Measurements from ENCODE around the gene CYS1.
"Not testable (repeated sequence)": the region's sequence is repeated elsewhere in the genome, so short reads cannot be mapped to it uniquely, and the experiment has no call there.

CYS1 gene

GRCh38 chr2:10029875-10030223 is 50.4 kb downstream of the CYS1 start:
- no peak for DNase-seq (ENCODE audit: low read depth)

- DNase-seq (ENCODE audit: low read depth) = peak; percentile 21
These were observed 51.0 kb downstream of the CYS1 start for GRCh38 chr2:10028988-10029874.

- peak; percentile 16 for DNase-seq (ENCODE audit: low read depth)
These were observed 51.7 kb downstream of the CYS1 start for GRCh38 chr2:10028407-10028987.

GRCh38 chr2:10027660-10028330 is 52.4 kb downstream of the CYS1 start:
- no peak for DNase-seq (ENCODE audit: low read depth)

- no peak for DNase-seq (ENCODE audit: low read depth)
These were observed 53.2 kb downstream of the CYS1 start for GRCh38 chr2:10026940-10027569.

GRCh38 chr2:10022966-10023662 is 57.1 kb downstream of the CYS1 start:
- peak; percentile 16 for DNase-seq (ENCODE audit: low read depth)

- DNase-seq (ENCODE audit: low read depth) = no peak
These were observed 57.8 kb downstream of the CYS1 start for GRCh38 chr2:10022445-10022844.

GRCh38 chr2:10022041-10022421 is 58.2 kb downstream of the CYS1 start:
- DNase-seq (ENCODE audit: low read depth) = no peak

GRCh38 chr2:10019602-10020400 is 60.4 kb downstream of the CYS1 start:
- no peak for DNase-seq (ENCODE audit: low read depth)

GRCh38 chr2:10019174-10019573 is 61.0 kb downstream of the CYS1 start:
- DNase-seq (ENCODE audit: low read depth) = peak; percentile 9

- DNase-seq (ENCODE audit: low read depth) = no peak
These were observed 62.8 kb downstream of the CYS1 start for GRCh38 chr2:10017313-10017941.

- DNase-seq (ENCODE audit: low read depth) = no peak
These were observed 63.4 kb downstream of the CYS1 start for GRCh38 chr2:10016802-10017258.

- DNase-seq (ENCODE audit: low read depth) = no peak
These were observed 64.0 kb downstream of the CYS1 start for GRCh38 chr2:10016001-10016801.

- not testable (repeated sequence) for DNase-seq (ENCODE audit: low read depth)
These were observed 64.7 kb downstream of the CYS1 start for GRCh38 chr2:10015376-10015989.

GRCh38 chr2:10014418-10015190 is 65.6 kb downstream of the CYS1 start:
- no peak for DNase-seq (ENCODE audit: low read depth)

- not testable (repeated sequence) for DNase-seq (ENCODE audit: low read depth)
These were observed 66.4 kb downstream of the CYS1 start for GRCh38 chr2:10013651-10014417.

GRCh38 chr2:10012963-10013461 is 67.2 kb downstream of the CYS1 start:
- DNase-seq (ENCODE audit: low read depth) = no peak
